T-helper 22 cell (primary cell): ENCODE measurements around the gene SPECC1.
A peak's percentile ranks its signal among the peaks of the same experiment; 100 is the strongest.
"Not testable (repeated sequence)": the region's sequence is repeated elsewhere in the genome, so short reads cannot be mapped to it uniquely, and the experiment has no call there.

ENCODE experiments used
- DNase-seq: peaks from one replicate; pipeline ENCODE4 v3.0.0-alpha.2; 2020; ENCODE audit warnings: low read depth

The SPECC1 gene

DNA sequence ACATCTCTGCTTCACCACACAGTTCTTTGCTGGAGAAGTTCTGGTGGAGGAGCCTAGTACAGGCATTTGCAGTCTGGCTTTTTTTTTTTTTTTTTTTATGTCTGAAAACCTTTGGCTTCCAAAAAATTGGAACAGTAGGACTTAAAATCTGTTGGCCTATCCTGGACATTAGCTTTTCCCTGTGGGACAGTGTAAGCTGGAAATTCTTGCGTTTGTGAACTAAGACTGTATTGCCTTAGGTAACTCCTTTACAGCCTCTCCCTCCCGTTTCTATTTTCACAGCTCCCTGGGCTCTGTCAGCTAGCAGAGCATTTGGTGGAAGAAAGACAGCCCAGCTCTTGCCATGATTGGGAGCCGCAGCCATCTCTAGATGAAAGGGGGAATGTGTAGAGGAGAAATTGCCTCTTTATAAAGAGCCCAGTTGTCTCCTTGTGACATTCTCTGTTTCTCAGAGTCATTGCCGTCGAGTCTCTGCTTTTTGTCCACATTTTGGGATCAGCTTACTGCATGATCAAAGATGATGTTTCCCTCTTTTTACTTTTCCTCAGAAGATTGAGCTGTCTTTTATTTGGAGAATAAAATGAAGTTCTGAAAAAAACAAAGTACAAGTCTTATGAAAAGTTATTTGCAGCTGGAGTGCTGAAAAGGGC is 227.5 kb downstream of the SPECC1 start:
- DNase-seq, result no peak

DNA sequence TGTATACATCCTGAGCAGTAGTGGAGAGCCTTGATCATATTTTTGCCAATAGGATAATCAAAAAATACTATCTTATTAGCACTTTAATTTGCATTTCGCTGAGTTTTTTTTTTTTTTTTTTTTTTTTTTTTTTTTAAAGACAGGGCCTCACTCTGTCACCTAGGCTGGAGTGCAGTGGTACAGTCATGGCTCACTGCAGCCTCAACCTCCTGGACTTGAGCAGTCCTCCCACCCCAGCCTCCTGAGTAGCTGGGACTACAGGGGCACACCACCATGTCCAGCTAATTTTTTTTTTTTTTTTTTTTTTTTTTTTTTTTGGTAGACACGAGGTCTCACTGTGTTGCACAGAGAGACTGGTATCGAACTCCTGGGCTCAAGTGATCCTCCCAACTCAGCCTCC is 230.6 kb downstream of the SPECC1 start:
- DNase-seq, result not testable (repeated sequence)

DNA sequence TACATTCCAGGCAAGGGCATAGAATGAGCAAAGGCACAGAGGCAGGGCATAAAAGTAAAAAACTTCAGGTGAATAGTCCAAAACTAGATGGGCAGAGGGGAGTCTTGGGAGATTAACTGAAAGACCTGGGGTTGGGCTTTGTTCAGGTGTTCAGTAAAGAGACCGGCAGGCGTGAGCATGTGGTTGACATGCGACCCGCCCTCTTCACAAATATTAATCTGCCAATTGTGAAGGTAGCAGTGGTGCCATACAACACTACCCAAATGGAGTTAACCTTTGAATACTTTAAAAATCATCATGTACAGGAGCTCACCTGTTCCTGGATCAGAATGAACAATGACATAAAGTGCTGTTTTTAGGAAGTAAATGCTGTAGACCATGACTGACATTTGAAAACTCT is 232.7 kb downstream of the SPECC1 start:
- DNase-seq, result no peak

DNA sequence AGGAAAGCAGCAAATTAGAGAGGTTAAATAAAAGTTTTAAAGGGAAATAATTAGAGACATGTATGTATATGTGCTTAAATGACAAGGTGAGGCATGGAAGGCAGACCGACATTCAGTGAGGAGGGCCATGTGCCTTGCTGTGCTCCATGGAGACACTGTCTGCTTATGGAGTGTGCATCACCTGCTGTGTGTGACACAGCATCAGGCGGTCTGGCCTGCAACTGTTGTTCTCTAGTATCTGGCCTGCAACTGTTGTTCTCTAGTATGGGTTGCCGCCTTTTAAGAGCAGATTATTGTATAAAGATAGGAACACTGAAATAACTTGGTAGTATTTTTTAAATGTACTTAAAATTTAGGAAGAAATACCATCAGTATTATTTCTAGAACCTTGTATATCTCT is 233.1 kb downstream of the SPECC1 start:
- no peak for DNase-seq

DNA sequence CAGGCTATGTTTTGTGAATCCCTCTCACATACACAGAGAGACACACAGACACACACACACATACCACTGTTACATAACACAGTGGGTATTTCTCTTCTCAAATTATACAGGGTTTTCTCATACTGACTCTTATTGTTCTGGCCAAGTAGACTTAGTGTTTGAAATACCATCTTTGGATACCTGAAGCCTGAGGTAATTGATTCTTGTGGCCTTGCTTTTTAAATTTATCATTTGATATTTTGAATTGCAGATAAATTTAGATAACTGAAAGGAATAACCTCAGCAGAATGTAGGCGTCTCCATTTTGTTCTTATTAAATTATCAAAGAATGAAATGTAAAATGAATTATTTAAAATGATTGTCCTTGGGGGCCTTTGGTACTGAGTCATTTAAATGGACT is 234.4 kb downstream of the SPECC1 start:
- DNase-seq, result no peak

DNA sequence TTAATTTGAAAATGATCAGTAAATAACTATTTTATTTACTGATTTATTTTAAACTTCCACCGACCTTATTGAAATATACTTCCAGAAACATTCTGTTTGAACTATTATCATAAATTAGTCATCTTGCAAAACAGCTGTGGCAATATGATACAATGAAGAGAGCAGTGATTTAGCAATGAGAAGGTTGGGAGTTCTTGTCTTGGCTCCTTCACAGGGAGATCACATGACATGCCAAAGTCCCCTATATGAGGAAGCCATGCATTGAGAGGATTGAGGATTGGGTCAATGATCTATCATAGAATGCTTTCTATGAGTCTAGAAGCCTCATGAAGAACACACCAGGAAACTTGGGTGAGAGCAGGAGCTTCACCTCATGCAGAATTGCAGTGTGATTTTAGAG is 235.5 kb downstream of the SPECC1 start:
- no peak for DNase-seq

DNA sequence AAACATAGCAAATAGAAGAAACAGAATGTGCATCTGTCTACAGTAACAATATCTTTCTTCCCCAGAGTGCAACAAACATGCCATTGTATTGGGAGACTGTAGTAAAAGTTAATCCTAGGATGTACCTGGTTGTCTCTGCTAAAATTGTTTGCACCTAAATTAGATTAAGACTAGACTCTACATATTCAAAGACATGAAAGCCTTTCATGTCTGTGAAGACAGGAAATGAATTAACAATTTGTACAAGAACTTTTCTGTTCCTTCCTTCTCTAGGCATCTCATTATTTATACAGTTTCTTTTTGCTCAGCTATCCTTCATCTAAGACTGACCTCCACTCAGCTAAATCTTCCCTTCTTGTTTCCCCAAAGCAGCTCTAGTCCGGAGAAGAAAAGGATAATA is 237.5 kb downstream of the SPECC1 start:
- no peak for DNase-seq

DNA sequence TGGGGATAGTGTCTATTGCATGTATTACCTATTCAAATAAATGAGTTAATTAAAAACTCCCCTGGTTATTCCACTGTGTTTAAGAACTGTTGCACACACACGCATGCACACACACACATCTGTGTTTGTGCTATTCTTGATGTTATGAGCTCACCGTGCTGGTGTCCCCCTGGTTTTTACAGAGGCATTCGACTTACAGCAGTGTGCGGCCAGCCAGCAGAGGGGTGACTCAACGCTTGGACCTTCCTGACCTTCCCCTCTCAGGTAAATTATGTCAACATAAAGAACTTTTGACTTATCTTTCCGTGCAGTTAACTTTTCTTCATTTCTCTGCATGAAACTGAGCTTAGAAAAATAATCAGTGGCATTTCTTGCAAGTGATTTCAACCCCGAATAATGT is 244.2 kb downstream of the SPECC1 start:
- DNase-seq, result no peak

DNA sequence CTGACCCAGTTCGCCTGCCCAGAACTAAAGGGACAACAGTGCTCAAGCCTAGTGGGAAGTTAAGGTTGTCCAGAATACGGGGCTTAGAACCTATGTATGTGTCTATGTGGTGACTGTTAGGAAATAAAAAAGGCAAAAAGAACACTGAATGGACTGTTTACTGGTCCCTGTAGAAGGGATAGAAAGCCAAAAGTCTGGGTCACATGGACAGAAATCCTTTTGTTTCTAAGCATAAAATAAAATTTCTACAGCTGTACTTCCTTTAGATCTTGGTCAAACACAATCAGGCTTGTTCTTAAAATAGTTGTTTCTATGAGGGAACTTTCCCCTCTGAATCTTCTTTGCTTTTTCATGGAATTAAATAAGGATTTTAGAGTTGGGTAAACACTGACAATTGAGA is 245.4 kb downstream of the SPECC1 start:
- no peak for DNase-seq

DNA sequence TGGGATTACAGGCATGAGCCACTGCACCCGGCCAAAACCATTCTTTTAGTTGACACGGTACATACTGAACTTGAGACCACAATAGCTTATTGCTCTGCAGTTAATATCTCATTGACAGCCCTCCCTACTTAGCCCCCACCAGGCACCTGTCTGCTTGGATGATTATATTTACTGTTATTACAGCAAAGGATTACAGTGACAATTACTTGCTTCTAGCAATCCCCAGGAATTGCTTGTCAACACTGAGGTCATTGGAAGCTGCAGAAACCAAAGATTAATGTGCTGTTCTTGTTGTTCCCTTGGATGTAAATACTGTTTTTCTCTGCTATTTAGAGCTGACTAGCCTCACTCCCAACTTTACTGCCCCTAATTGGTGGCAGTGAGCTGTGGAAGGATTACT is 247.0 kb downstream of the SPECC1 start:
- no peak for DNase-seq

DNA sequence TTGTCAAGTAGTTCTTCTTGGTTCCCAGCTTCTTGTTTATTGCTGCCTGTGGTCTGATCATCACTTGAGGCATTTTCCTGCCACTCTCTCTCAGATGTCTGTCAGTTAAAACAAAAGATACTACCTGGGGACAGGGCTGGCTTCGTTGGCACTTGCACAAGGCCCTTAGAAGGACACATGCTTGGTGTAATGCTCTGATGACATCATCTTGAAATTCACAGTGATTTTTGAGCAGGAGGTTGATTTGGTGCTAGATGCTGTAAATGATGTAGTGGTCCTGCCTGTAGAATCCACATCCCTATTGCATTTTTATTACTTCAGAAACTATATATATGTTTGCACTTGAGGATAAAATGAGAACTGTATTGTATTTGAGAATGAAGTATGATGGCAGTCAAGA is 247.8 kb downstream of the SPECC1 start:
- DNase-seq, result no peak

DNA sequence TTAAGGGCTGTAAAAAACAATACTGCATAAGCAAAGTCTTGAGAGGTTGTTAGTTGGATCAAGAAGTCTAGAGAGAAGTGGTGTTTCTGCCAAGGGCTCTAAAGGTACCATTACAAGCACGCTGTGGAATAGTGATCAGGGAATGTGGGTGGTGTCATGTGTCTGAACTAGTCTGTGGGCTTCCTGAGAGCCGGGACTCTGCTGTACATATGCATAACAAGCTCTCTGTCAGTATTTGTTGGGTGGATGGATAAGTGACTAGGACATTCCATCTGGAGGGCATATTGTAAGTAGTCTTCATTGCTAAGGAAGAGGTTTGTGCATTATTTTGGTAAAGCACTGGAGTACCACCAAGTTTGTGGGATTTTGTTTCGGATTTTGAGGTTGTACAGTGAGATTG is 248.6 kb downstream of the SPECC1 start:
- no peak for DNase-seq

DNA sequence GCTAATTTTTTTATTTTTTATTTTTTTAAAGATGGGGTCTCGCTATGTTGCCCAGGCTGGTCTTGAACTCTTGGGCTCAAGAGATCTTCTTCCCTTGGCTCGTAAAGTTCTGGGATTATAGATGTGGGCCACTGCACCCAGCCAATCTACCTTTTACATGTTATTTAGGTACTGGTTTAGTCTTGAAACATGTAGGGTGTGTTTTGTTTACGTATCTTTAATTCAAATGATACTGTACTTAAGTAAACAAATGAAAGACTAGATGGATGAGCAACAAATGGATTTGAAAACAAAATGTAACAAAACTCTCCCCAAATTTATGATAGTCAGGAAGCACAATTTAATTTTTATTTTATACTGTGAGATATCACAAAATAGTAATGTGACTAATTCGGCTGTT is 250.5 kb downstream of the SPECC1 start:
- DNase-seq, result no peak

DNA sequence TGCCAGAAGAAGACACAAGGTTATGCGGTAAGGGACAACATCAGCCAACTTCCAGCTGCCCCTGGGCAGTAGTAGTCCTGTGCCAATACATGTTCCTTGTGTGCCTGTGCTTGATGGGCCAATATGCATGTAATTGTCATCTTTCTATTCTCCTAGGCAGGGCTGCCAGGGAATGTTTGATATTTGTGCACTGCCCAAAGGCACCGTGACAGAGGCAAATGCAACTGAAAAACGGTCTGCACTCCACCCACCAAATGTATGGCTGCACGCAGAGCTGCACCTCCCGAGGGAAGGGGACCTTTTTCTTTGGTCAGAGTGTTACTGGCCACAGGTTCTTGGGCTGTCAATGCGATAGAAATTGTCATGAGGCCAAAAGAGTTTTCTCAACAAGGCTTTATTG is 251.1 kb downstream of the SPECC1 start:
- no peak for DNase-seq

DNA sequence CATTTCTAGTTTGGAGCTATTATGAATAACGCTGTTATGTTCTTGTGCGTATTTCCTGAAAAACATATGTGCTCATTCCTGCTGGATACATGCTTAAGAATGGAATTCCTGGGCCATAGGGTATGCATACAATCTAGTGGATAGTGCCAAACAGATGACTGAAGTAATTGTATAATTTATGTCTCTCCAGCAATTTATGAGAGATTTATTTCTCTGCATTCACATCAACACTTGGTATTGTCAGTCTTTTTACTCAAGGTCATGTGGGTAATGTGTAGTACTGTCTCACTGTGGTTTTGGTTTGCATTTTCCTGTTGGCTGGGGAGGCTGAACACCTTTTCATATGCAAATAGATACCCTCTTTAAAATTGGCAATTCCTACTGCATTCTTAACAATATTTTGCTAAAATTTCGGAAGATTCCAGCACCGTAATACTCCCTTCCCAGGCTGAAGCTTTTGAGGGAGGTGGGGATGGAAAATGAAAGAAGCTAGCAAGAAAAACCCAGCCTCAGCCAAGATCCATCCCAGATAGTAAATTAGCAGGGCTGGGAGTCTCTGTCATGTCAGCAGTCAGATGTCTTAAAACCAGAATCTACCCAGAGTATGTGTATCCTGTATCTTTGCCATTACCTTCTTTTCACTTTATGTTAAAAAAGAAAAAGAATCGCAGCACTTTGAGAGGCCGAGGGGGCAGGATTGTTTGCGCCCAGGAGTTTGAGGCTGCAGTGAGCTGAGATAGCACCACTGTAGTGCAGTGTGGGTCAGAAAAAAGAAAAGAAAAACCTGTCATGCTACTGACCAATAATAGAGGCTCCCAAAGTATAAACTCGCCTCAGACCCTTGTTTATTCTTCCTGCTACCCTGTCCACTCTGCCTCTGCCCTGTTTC is 253.3 kb downstream of the SPECC1 start:
- no peak for DNase-seq

DNA sequence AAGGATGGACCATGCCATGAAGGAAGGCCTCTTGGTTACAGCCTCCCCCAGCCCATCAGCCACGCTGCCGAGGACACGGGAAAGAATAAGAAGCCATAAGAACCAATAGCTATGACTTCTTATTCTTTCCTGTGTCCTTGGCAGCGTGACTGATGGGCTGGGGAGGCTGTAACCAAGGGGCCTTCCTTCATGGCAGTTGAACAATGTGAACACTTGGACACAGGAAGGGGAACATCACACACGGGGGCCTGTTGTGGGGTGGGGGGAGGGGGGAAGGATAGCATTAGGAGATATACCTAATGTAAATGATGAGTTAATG is 253.9 kb downstream of the SPECC1 start:
- DNase-seq, result not testable (repeated sequence)

DNA sequence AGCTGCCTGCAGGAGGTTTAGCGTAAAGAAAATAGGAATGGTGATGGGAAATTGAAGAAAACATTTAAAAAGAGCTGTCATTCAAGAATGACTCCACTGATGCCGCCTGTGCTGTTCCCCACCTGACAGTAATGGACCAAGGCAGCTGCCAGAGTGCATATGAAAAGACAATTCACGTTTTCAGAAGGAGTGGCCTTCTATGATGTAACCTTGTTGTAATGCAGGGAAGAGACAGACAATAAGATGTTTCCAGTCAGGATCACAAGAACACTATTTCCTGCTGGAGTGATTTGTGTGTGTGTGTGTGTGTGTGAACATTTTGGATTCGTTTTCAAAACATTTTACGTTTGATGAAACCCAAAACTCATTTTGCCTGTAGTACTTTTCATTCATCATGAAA is 254.4 kb downstream of the SPECC1 start:
- DNase-seq, result no peak

DNA sequence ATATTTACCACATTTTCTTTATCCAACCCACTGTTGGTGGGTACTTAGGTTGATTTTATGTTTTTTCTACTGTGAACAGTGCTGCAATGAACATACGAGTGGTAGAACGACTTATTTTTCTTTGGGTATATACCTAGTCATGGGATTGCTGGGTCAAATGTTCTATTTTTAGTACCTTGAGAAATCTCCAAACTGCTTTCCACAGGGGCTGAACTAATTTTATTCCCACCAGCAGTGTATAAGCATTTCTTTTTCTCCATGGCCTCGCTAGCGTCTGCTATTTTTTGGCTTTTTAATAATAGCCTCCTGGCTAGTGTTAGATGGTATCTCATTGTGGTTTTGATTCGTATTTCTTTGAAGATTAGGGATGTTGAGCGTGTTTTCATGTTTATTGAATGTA is 255.8 kb downstream of the SPECC1 start:
- no peak for DNase-seq

DNA sequence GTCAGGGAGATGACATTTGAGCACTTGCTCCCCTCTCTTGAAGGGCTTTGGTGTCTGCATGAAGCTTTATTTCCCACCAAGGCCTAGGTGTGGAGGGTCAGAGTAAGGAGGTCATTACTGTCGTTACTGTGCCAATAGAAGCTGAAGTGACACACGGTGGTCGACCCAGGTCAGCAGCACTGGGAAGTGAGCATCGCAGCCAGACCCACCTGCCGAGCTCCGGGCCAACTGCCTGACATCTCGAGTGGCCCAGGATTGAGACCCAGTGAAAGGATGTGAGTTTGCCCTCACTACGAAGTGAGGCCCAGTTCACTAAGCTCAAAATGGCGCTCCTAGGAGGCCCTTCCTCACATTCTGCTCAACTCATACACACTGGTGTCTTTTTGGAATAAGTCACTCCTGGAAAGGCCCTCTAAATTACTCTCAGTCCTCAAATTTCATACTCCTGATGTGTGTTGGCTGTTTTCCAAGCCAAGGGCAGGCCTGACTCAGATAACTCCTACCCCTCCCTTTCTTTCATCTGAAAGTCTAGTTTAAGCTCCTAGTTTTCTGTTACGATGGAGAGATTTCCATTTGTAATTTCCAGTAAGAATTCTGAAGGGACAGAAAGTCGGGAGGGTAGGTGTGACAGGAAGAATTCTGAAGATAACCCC is 257.8 kb downstream of the SPECC1 start:
- no peak for DNase-seq

DNA sequence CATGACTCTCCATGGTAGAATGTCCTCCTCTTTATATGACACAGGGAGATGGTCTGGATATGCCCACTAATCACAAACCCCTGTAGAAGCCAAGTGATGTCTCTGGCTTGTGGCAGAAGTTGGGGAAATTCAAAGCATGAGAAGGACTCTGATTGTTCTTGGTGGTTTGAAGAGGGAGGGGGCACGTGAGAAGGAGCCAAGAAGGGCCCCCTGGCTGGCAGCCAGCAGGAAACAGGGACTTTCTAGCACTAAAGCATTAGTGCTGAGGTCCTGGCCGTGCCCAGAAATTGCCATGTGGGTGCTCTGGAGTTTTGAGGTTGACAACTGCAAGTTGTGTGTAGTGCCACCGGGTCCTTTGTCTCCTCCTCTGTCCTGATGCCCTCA is 258.3 kb downstream of the SPECC1 start:
- DNase-seq, result peak; percentile 26

DNA sequence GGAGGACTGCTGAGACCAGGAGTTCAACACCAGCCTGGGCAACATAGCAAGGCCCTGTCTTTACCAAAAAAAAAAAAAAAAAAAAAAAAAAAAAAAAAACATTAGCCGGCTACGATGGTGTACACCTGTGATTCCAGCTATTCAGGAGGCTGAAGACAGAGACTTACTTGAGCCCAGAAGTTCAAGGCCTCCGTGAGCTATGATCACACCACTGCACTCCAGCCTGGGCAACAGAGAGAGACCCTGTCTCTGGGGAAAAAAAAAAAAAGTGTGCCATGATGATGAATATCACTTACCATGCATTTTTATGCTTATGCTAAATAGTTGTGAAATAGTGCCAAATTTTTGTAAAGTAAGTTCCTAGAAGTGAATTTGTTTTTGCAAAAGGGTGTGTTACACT is 261.2 kb downstream of the SPECC1 start:
- no peak for DNase-seq

DNA sequence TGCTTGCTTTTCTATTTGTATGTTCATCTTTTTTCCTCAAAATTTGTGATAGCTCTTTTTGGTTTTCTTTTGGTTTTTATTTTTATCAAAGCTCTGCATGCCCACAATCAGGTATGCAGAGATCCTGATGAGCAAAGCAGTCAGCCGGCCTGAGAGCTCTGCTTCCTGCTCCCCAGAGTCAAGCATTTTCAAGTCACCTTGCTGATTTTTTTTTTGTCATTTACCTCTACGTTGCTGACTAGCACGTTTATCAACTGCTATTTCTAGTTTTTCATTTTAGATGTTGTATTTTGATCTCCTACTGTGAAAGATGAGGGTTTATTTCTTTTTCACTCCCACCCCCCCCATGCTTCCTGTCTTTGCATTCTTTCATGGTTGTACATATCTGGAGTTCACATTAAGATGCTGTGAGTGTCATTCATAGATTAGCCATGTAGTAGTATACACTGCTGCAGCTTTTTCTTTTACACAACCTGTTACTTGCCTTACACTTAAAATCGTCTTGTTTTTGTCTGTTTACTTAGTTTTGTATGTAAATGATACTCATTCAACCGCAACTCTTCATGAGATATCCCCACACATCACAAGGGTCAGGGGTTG is 262.0 kb downstream of the SPECC1 start:
- no peak for DNase-seq
